Neural cell (in vitro differentiated cells): Measurements from ENCODE around the gene EPHA8. TPM values are rescaled to one million over a fixed set of nuclear protein-coding genes. Genes with fewer than 3 reads are reported as not detected.

Experiments
- H2AFZ ChIP-seq: fragments of 200-600, 300-800 bp; sonication (generic), shearing (Covaris generic); 2 replicates; pipeline ENCODE4 v1.6.0; 2014; ENCODE audit warnings: low read depth, mild to moderate bottlenecking, antibody characterized with exemption, low read length, moderate library complexity
- H3F3A ChIP-seq: fragments of 200-600 bp; shearing (Covaris generic); 2 replicates; pipeline ENCODE4 v1.6.1; 2016; ENCODE audit warnings: mild to moderate bottlenecking, moderate library complexity, mixed read lengths, antibody characterized with exemption, low read length; ENCODE audit not compliant: insufficient read depth, poor library complexity, severe bottlenecking
- H3K27ac ChIP-seq: fragments of 200-600, 300-800 bp; sonication (generic), shearing (Covaris generic); 2 replicates; pipeline ENCODE4 v1.5.1; 2014; ENCODE audit warnings: mild to moderate bottlenecking, low read length, moderate library complexity
- H3K27me3 ChIP-seq: fragments of 300-800, 200-600 bp; sonication (generic), shearing (Covaris generic); 2 replicates; pipeline ENCODE4 v1.6.0; 2014; ENCODE audit warnings: mild to moderate bottlenecking, low read depth, low read length, moderate library complexity; ENCODE audit not compliant: insufficient read depth
- H3K36me3 ChIP-seq: fragments of 300-800, 200-600 bp; sonication (generic), shearing (Covaris generic); 2 replicates; pipeline ENCODE4 v1.5.1; 2014; ENCODE audit warnings: mild to moderate bottlenecking, antibody characterized with exemption, low read length, moderate library complexity; ENCODE audit not compliant: insufficient read depth
- H3K4me2 ChIP-seq: fragments of 300-800, 200-600 bp; sonication (generic), shearing (Covaris generic); 2 replicates; pipeline ENCODE4 v1.6.0; 2014; ENCODE audit warnings: mild to moderate bottlenecking, low read length
- H3K4me3 ChIP-seq: fragments of 300-800, 200-600 bp; sonication (generic), shearing (Covaris generic); 2 replicates; pipeline ENCODE4 v1.5.1; 2014; ENCODE audit warnings: mild to moderate bottlenecking, low read length, moderate library complexity
- H3K79me2 ChIP-seq: fragments of 200-600 bp; shearing (Covaris generic); replicated peaks from 2 replicates; pipeline ENCODE4 v1.6.0; 2014; ENCODE audit warnings: mild to moderate bottlenecking, low read length, moderate library complexity; ENCODE audit not compliant: insufficient read depth
- H3K9ac ChIP-seq: fragments of 300-800, 200-600 bp; sonication (generic), shearing (Covaris generic); 2 replicates; pipeline ENCODE4 v1.6.1; 2016; ENCODE audit warnings: mild to moderate bottlenecking, low read length, mixed read lengths
- H3K9me2 ChIP-seq: fragments of 200-600 bp; shearing (Covaris generic); 2 replicates; pipeline ENCODE4 v1.6.1; 2016; ENCODE audit warnings: mild to moderate bottlenecking, low read length, mixed read lengths; ENCODE audit not compliant: insufficient read depth
- H3K9me3 ChIP-seq: fragments of 200-600, 300-800 bp; sonication (generic), shearing (Covaris generic); 2 replicates; pipeline ENCODE4 v1.6.1; 2016; ENCODE audit warnings: mild to moderate bottlenecking, mixed run types, low read length, moderate library complexity, mixed read lengths
- H4K20me1 ChIP-seq: fragments of 200-600 bp; shearing (Covaris generic); 2 replicates; pipeline ENCODE4 v1.6.1; 2016; ENCODE audit warnings: mild to moderate bottlenecking, mixed run types; ENCODE audit not compliant: insufficient read depth
- EP300 ChIP-seq: fragments of 450-650 bp; conservative IDR thresholded peaks from 2 replicates; pipeline ENCODE4 v1.6.1; 2014; ENCODE audit warnings: antibody characterized with exemption, mild to moderate bottlenecking, moderate library complexity; ENCODE audit not compliant: poor library complexity, severe bottlenecking
- EZH2 ChIP-seq: fragments of 200-600, 300-800 bp; shearing (Covaris generic), sonication (generic); IDR thresholded peaks from 2 replicates; pipeline ENCODE4 v1.6.1; 2014; ENCODE audit warnings: antibody characterized with exemption, low read length, borderline replicate concordance, mild to moderate bottlenecking; ENCODE audit not compliant: insufficient read depth, poor library complexity, severe bottlenecking
- MXI1 ChIP-seq: fragments of 450-650 bp; conservative IDR thresholded peaks from 2 replicates; pipeline ENCODE4 v1.6.1; 2014; ENCODE audit warnings: antibody characterized with exemption, mild to moderate bottlenecking; ENCODE audit not compliant: poor library complexity, severe bottlenecking
- POLR2AphosphoS5 ChIP-seq: IDR thresholded peaks from 2 replicates; pipeline ENCODE4 v1.6.1; 2012
- RAD21 ChIP-seq: fragments of 450-650 bp; conservative IDR thresholded peaks from 2 replicates; pipeline ENCODE4 v1.6.1; 2014; ENCODE audit warnings: antibody characterized with exemption, mild to moderate bottlenecking, moderate library complexity
- SMC3 ChIP-seq: fragments of 450-650 bp; conservative IDR thresholded peaks from 2 replicates; pipeline ENCODE4 v1.6.1; 2014; ENCODE audit warnings: antibody characterized with exemption, mild to moderate bottlenecking, moderate library complexity; ENCODE audit not compliant: poor library complexity
- TAF1 ChIP-seq: IDR thresholded peaks from 2 replicates; pipeline ENCODE4 v1.6.1; 2012; ENCODE audit warnings: low read depth
- polyA plus RNA-seq: library from polyadenylated mRNA; depleted of rRNA; stranded (reverse); fragments of >200 nt; gene quantifications from 2 replicates; pipeline ENCODE4 v1.2.3, GENCODE V29; 2014
- TF ChIP-seq, protein P1 (sequence below): fragments of 450-650 bp; IDR thresholded peaks from 2 replicates; pipeline ENCODE4 v1.5.1; 2014; ENCODE audit warnings: antibody characterized with exemption, mild to moderate bottlenecking, moderate library complexity; ENCODE audit not compliant: poor library complexity, severe bottlenecking
- TF ChIP-seq, protein P2 (sequence below): IDR thresholded peaks from 2 replicates; pipeline ENCODE4 v1.6.1; 2012; ENCODE audit warnings: borderline replicate concordance

Gene EPHA8
- polyA plus RNA-seq, 1 donor from 2014 or later: 4.7 TPM

DNA sequence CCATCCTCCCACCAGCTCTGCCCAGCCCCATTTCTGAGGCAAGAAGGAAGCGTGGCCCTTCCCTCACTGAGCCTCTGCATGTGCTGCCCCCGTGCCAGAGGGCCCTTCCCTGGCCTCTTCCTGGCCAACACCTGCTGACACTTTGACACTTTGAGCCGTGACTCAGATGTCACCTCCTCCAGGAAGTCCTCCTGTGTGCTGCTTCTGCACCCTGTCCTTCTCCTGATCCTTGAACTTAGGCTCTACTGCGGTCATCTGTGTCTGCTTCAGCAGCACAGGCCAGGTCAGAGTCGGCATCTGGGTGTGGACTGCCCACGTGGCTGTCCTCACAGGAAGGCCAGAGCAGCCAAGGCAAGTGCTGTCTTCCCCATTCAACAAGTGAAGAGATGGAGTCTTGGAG lies 19.6 kb upstream of the EPHA8 start:
- Histone ChIP-seq H3K27ac (no peak overlapping the region), H3F3A (no peaks in the 10 kb centered on the region), H3K9me3 (no peaks in the 10 kb centered on the region), H3K9ac (no peak overlapping the region), H3K36me3 (no peaks in the 10 kb centered on the region), H3K4me2 (no peak overlapping the region), H3K79me2 (no peaks in the 10 kb centered on the region), H3K27me3 (no peaks in the 10 kb centered on the region), H4K20me1 (no peaks in the 10 kb centered on the region), H2AFZ (no peak overlapping the region), H3K4me3 (no peak overlapping the region), H3K9me2 (no peaks in the 10 kb centered on the region)
- TF ChIP-seq, protein P1, sequence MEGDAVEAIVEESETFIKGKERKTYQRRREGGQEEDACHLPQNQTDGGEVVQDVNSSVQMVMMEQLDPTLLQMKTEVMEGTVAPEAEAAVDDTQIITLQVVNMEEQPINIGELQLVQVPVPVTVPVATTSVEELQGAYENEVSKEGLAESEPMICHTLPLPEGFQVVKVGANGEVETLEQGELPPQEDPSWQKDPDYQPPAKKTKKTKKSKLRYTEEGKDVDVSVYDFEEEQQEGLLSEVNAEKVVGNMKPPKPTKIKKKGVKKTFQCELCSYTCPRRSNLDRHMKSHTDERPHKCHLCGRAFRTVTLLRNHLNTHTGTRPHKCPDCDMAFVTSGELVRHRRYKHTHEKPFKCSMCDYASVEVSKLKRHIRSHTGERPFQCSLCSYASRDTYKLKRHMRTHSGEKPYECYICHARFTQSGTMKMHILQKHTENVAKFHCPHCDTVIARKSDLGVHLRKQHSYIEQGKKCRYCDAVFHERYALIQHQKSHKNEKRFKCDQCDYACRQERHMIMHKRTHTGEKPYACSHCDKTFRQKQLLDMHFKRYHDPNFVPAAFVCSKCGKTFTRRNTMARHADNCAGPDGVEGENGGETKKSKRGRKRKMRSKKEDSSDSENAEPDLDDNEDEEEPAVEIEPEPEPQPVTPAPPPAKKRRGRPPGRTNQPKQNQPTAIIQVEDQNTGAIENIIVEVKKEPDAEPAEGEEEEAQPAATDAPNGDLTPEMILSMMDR: no peak
- TF ChIP-seq TAF1: no peak
- TF ChIP-seq SMC3: no peak
- TF ChIP-seq, protein P2, sequence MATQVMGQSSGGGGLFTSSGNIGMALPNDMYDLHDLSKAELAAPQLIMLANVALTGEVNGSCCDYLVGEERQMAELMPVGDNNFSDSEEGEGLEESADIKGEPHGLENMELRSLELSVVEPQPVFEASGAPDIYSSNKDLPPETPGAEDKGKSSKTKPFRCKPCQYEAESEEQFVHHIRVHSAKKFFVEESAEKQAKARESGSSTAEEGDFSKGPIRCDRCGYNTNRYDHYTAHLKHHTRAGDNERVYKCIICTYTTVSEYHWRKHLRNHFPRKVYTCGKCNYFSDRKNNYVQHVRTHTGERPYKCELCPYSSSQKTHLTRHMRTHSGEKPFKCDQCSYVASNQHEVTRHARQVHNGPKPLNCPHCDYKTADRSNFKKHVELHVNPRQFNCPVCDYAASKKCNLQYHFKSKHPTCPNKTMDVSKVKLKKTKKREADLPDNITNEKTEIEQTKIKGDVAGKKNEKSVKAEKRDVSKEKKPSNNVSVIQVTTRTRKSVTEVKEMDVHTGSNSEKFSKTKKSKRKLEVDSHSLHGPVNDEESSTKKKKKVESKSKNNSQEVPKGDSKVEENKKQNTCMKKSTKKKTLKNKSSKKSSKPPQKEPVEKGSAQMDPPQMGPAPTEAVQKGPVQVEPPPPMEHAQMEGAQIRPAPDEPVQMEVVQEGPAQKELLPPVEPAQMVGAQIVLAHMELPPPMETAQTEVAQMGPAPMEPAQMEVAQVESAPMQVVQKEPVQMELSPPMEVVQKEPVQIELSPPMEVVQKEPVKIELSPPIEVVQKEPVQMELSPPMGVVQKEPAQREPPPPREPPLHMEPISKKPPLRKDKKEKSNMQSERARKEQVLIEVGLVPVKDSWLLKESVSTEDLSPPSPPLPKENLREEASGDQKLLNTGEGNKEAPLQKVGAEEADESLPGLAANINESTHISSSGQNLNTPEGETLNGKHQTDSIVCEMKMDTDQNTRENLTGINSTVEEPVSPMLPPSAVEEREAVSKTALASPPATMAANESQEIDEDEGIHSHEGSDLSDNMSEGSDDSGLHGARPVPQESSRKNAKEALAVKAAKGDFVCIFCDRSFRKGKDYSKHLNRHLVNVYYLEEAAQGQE: no peak
- no peak for TF ChIP-seq MXI1
- no peak for TF ChIP-seq RAD21
- no peak for TF ChIP-seq POLR2AphosphoS5
- TF ChIP-seq EZH2: no peak
- no peak for TF ChIP-seq EP300

DNA sequence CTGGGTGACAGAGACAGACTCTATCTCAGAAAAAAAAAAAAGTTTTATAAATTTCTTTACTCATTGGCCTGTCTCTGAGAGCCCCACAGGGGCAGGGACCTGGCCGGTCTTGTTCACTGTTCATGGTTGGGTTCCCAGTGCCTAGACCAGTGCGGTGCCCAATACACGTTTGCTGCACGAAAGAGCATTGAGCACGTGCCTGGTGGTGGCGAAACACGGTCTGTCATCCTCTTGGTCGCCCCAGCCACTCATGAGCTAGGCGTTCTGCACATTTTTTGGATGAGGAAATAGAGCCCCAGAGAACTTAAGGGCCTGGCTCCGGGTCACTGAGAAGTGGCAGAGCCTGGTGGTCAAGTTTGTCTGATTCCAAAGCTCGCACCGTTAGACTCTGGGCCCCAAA lies 18.7 kb upstream of the EPHA8 start:
- Histone ChIP-seq H3K9me3 (no peaks in the 10 kb centered on the region), H3K4me2 (no peak overlapping the region), H3K4me3 (no peak overlapping the region), H3K27ac (no peak overlapping the region), H3K79me2 (no peaks in the 10 kb centered on the region), H2AFZ (no peak overlapping the region), H4K20me1 (no peaks in the 10 kb centered on the region), H3F3A (no peaks in the 10 kb centered on the region), H3K9me2 (no peaks in the 10 kb centered on the region), H3K9ac (no peak overlapping the region), H3K27me3 (no peaks in the 10 kb centered on the region), H3K36me3 (no peaks in the 10 kb centered on the region)
- TF ChIP-seq POLR2AphosphoS5: no peak
- no peak for TF ChIP-seq EZH2
- TF ChIP-seq MXI1: no peak

DNA sequence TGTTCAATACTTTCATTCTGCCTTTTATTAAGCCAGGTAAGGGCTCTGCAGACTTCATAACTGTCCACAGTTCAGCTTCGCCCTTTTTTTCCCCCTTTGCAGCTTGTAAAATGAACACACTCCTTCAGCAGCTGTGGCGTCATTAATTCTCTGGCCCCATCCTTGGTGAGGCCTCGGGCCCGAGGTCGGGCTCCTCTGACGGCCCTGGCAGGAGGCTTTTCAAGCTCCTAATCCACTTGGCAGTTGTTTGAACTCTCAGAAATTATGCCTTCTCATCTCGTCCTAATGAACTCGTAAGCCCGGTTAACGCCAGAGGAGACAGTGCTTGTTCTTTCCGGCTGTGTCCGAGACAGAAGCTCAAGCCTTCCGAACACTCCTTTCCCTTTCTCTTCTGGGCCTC lies 18.1 kb upstream of the EPHA8 start:
- no peaks in the 10 kb centered on the region for H3K9me2 ChIP-seq
- H3K36me3 ChIP-seq: no peaks in the 10 kb centered on the region
- H3K9me3 ChIP-seq: no peaks in the 10 kb centered on the region
- TF ChIP-seq RAD21 (no peak), SMC3 (no peak), EP300 (no peak), TAF1 (no peak), MXI1 (no peak), EZH2 (no peak), POLR2AphosphoS5 (no peak)
- TF ChIP-seq, protein P1: no peak
- TF ChIP-seq, protein P2: no peak
- H3K27me3 ChIP-seq: no peaks in the 10 kb centered on the region
- no peak overlapping the region for H3K4me2 ChIP-seq
- no peaks in the 10 kb centered on the region for H3K79me2 ChIP-seq
- no peak overlapping the region for H3K9ac ChIP-seq
- H3K4me3 ChIP-seq: no peak overlapping the region
- H2AFZ ChIP-seq: no peak overlapping the region
- no peak overlapping the region for H3K27ac ChIP-seq
- no peaks in the 10 kb centered on the region for H4K20me1 ChIP-seq
- H3F3A ChIP-seq: no peaks in the 10 kb centered on the region
